C4-2B (cell line): ENCODE data around the gene DMAC2.

ENCODE experiments used
- H3K27ac ChIP-seq: fragments of 450-650 bp; 2 replicates; pipeline ENCODE4 v1.5.1; 2017
- ZFX ChIP-seq: fragments of 450-650 bp; IDR thresholded peaks from 2 replicates; pipeline ENCODE4 v1.6.1; 2017
- TF ChIP-seq, protein P1 (sequence below): fragments of 450-650 bp; conservative IDR thresholded peaks from 2 replicates; pipeline ENCODE4 v1.5.1; 2017; ENCODE audit warnings: mild to moderate bottlenecking

DMAC2 gene

DNA sequence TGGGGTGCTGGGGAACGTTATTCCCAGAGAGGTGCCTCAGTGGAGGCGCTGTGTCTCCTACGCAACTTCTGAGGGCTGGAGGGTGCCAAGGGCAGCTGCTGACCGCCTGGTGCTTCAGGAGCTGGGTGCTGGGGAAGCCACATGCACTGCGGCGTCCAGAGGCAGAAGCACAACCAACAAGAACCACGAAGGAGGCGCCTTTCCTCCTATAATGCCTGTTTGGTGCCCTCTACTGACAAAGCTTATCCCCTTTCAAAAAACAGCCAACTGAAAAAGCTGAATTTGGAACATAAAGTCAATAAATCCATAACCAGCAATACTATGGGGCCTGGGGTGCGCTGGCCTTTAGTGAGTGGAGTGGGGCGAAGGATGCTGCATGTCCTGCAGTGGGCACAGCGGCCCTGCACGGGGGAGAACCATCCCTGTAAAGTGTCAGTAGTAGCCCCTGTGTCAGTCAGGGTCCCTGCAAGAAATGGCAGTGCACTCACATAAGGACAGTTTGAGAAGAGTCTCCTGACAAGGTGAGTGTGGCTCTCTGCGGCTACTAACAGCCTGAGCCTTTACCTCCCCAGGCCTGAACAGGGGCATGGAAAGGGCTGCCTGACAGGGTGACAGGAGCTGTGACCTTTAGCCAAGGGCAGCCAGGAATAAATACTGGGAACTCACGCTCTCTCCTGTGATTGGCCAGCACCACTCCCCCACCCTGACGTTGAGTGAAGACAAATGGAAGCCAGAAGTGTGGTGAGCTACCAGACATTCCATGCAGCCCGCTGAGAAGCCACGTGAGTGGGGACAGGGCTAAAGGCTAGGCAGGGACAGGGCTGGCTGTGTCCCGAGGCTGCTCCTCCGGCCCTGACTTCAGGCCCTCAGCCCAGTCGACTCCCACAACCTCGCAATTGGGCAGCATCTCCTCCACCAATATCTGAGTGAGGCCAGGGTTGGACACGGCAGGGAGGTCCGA, 8.0 kb downstream of the DMAC2 start:
- TF ChIP-seq, protein P1, sequence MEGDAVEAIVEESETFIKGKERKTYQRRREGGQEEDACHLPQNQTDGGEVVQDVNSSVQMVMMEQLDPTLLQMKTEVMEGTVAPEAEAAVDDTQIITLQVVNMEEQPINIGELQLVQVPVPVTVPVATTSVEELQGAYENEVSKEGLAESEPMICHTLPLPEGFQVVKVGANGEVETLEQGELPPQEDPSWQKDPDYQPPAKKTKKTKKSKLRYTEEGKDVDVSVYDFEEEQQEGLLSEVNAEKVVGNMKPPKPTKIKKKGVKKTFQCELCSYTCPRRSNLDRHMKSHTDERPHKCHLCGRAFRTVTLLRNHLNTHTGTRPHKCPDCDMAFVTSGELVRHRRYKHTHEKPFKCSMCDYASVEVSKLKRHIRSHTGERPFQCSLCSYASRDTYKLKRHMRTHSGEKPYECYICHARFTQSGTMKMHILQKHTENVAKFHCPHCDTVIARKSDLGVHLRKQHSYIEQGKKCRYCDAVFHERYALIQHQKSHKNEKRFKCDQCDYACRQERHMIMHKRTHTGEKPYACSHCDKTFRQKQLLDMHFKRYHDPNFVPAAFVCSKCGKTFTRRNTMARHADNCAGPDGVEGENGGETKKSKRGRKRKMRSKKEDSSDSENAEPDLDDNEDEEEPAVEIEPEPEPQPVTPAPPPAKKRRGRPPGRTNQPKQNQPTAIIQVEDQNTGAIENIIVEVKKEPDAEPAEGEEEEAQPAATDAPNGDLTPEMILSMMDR: peak; percentile 1; the same call in 1 of the 2 replicates
- no peak for TF ChIP-seq ZFX
- H3K27ac ChIP-seq: no peak overlapping the region

DNA sequence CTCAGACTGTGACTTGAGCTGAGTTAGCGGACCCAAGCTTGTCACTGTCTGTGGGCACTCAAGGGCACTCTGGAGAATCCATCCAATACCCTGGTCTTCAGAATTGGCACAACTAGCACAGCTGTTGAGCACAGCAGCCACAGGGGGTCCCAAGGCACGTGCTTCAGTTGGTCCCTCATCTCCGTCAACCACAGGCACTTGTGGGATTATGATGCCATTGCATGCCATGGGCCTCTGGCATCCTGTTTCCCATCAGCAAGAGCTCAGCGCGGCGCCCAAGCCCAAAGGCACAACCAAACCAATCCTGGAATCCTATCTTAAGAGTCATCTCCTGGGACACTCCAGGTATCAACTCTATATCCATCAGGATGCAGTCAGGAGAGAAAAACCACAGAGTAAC, 8.8 kb downstream of the DMAC2 start:
- H3K27ac ChIP-seq: no peak overlapping the region
- TF ChIP-seq ZFX: no peak
- TF ChIP-seq, protein P1: no peak

DNA sequence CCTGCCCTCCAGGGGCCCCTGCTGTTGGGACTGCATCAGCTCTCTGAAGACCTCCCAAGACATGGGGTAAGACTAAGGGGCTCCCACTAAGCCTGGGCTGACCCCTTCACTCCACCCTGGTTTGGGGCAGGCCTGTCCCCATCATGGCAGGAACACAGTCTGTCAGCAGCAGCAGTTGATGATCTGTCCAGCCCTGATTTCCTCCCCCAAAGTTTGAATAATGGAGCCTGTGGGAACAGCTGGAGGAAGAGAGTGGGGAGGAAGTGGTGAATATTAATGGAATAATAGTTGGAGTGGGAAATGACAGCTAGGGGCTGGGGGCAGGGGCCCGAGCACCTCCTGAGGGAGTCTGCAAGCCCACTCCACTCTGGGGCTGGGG, 11.2 kb downstream of the DMAC2 start:
- H3K27ac ChIP-seq: no peak overlapping the region
- no peak for TF ChIP-seq ZFX
- TF ChIP-seq, protein P1: no peak

DNA sequence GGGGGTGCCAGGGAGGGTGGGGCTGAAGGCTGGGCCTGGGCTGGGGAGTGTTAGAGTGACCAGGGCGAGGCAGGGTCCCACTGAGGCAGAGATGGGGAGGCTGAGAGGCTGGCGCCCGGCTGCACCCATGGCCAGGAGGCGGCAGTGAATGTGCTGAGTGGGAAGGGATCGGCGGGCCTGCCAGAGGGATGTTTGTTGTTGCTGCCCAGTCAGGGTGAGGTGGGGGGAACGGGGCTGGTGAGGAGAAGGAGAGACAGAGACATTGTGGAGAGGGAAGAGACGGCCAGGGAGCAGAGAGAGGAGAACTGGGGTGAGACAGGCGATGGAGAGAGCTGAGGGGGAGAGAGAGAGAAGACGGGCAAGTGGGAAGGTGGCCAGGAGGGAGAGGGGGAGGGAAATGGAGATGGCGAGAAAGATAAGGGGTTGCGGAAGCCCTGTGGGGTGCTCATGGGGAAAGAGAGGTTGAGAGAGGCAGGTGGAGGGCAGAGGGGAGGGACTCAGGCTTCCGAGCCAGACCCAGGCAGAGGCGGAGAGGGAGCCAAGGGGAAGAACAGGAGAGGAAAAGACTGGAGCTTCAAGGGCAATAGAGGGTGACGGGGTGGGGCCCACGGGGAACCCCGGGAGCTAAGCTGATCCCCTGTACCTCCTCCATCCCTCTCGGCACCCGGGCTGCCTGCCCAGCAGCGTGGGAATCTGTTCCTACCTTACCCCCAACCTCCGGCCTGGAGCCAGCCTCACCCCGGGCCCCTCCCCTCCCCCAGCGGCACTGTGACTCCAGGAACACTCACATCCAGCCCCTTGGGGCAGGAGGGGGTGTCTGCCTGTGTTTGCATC, 11.8 kb downstream of the DMAC2 start:
- no peak for TF ChIP-seq ZFX
- TF ChIP-seq, protein P1: no peak
- no peak overlapping the region for H3K27ac ChIP-seq

DNA sequence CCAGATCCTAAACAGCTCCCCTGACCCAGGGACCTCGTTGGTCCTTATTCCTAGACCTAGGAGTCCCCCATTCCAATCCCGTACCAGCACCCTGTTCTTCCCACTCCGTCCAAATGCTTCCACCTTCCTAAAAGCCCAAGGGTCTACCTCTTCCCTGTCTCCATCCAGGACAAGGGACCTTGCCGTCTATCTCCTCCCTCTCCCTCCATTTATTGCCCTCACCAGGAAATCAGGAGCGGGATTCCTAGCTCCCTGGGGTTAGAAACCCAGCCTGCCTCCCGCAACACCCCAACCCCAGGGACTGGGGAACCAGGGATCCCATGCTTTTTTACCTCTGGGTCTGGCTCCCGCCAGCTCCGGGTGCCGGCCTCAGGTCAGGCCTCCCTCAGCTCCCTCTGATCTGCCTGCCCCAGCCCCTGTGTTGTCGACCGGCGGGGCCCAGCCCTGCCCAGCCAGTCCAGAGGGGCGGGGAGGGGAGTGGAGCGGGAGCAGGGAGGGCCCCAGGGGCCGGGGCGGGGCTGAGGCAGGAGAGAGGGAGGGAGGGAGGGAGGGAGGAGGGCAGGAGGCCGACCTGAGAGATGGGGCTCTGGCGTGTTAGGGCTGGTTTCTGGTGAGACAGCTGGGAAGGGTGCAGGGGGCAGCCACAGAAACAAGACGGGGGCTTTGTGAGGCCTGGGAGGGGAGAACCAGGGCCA, 12.6 kb downstream of the DMAC2 start, which contains the start of gene B3GNT8:
B3GNT8 (minus strand) TSS at position 423 of the 695 bp plus-strand sequence. CDS start 596 bp downstream, outside the sequence.
- no peak within 1 kb of the TSS for H3K27ac ChIP-seq
- TF ChIP-seq, protein P1: no peak
- TF ChIP-seq ZFX: no peak

DNA sequence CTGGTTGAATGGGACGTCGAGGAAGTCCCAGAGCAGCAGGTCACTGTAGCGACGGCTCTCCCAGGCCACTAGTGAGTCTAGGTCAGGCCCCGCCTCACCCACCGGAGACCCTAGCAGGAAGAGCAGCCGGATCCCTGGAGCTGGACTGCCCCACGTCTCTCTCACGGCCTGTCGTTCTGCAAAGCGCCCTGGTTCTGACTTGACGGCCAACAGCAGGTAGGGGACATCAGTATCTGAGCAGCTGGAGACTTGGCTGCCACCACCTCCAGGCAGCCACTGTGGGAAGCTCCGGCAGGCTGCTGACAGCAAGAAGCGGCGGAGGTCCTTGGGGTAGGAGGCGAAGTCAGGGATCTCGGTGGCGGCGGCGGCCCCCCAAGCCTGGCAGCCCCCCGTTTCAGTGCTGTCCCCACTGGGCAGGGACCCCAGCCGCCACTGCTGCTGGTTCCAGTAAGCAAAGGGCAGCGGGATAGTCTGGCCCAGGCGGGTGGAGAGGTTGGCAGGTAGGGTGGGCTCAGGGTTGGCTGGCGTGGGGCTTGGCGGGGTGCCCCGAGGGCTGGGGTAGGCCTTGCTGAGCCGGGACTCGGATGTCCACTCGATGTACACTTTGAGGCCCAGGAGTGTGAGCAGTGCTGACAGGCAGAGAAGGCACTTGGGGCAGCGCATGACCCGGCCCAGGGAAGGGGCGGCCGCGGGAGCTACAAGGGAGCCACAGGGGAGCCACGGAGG, 13.4 kb downstream of the DMAC2 start:
- TF ChIP-seq ZFX: no peak
- TF ChIP-seq, protein P1: no peak
- no peak overlapping the region for H3K27ac ChIP-seq
